Karpas-422 (cell line): Measurements from ENCODE around the gene GAS2. TPM values are rescaled to one million over a fixed set of nuclear protein-coding genes. Genes with fewer than 3 reads are reported as not detected.
"Not testable (repeated sequence)": the region's sequence is repeated elsewhere in the genome, so short reads cannot be mapped to it uniquely, and the experiment has no call there.

ENCODE experiments used
- DNase-seq: peaks from one replicate; pipeline ENCODE4 v3.0.0-alpha.2; 2015
- H2AFZ ChIP-seq: fragments of 200-600 bp; sonication (generic); 2 replicates; pipeline ENCODE4 v1.6.1; 2014; ENCODE audit warnings: antibody characterized with exemption, low read length, mixed read lengths
- H3K27ac ChIP-seq: fragments of 200-600 bp; sonication (generic); 2 replicates; pipeline ENCODE4 v1.5.1; 2014; ENCODE audit warnings: mild to moderate bottlenecking, low read length, moderate library complexity
- H3K27me3 ChIP-seq: fragments of 200-600 bp; sonication (generic); 2 replicates; pipeline ENCODE4 v1.6.1; 2014; ENCODE audit warnings: low read length, mixed read lengths
- H3K36me3 ChIP-seq: fragments of 200-600 bp; sonication (generic); 2 replicates; pipeline ENCODE4 v1.6.1; 2014; ENCODE audit warnings: low read length, mixed read lengths; ENCODE audit not compliant: insufficient read depth
- H3K4me1 ChIP-seq: fragments of 200-600 bp; sonication (generic); 2 replicates; pipeline ENCODE4 v1.6.1; 2014; ENCODE audit warnings: mild to moderate bottlenecking, low read length, mixed read lengths
- H3K4me2 ChIP-seq: fragments of 200-600 bp; sonication (generic); 2 replicates; pipeline ENCODE4 v1.6.1; 2014; ENCODE audit warnings: low read length, low read depth, mild to moderate bottlenecking; ENCODE audit not compliant: poor library complexity, severe bottlenecking
- H3K4me3 ChIP-seq: fragments of 200-600 bp; sonication (generic); 2 replicates; pipeline ENCODE4 v1.5.1; 2014; ENCODE audit warnings: mild to moderate bottlenecking, antibody characterized with exemption, low read length, mixed read lengths
- H3K79me2 ChIP-seq: fragments of 200-600 bp; sonication (generic); 2 replicates; pipeline ENCODE4 v1.6.1; 2014; ENCODE audit warnings: mild to moderate bottlenecking, low read length, mixed read lengths
- H3K9ac ChIP-seq: fragments of 200-600 bp; sonication (generic); 2 replicates; pipeline ENCODE4 v1.6.0; 2014; ENCODE audit warnings: low read length
- H3K9me2 ChIP-seq: fragments of 200-600 bp; sonication (generic), shearing (Covaris generic); replicated peaks from 2 replicates; pipeline ENCODE4 v1.6.0; 2014; ENCODE audit warnings: mild to moderate bottlenecking, low read length, moderate library complexity; ENCODE audit not compliant: insufficient read depth
- H3K9me3 ChIP-seq: fragments of 300-700, 200-600 bp; sonication (generic); 2 replicates; pipeline ENCODE4 v1.6.1; 2014; ENCODE audit warnings: low read length, mixed read lengths
- H4K20me1 ChIP-seq: fragments of 200-600 bp; sonication (generic); 2 replicates; pipeline ENCODE4 v1.6.1; 2014; ENCODE audit warnings: mild to moderate bottlenecking, antibody characterized with exemption, low read length, low read depth; ENCODE audit not compliant: insufficient read depth
- total RNA-seq: library from RNA; depleted of rRNA; stranded (reverse); fragments of >200 nt; shearing (Covaris generic); gene quantifications from 2 replicates; pipeline ENCODE4 v1.2.3, GENCODE V29; 2014; ENCODE audit warnings: low replicate concordance

Gene GAS2
- total RNA-seq, 1 experiment from 2014 or later = 0.86 TPM

DNA sequence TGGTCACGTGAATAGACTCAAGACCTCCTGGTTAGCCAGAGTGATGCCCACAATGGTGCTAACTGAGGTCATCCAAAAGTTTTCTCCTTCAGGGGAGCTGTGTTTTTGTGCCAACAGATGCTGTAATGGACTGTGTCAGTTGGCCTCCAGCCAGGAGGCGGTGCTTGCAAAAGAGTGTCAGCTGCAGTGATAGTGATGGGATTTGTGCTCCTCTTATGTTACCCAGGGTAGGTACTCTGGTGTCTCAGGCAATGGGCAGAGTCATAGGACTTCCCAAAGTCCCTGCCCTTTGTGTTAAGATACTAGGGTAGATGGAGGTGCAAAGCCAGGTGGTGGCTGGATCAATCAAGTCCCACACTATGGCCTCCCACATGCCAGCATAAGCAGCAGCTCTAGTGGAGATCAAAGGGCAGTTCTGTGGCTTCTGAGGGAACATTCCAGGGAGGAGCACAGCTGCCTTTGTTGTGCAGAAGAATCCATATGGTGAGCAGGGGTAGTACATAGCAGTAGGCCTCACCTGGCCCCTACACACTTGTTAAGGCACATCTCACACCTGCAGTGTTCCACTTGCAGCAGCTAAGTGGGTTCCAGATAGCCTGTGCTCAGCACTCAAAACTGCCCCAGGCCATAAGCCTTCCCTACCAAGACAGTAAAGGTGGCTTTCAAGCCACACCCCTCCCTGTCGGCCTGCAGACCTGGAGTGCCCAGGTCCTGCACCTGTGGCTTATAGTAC, 31.3 kb upstream of the GAS2 start:
- DNase-seq = no peak
- Histone ChIP-seq H3K4me3 (no peak overlapping the region), H3K27me3 (no peaks in the 10 kb centered on the region), H3K79me2 (no peaks in the 10 kb centered on the region), H2AFZ (no peak overlapping the region), H3K4me2 (no peak overlapping the region), H3K4me1 (no peaks in the 10 kb centered on the region), H4K20me1 (no peaks in the 10 kb centered on the region), H3K9me2 (peaks cover 4% of the 10 kb centered on the region; the same call in 1 of the 2 replicates), H3K27ac (no peak overlapping the region), H3K9ac (no peak overlapping the region), H3K36me3 (no peaks in the 10 kb centered on the region), H3K9me3 (no peaks in the 10 kb centered on the region)

- H3K27me3 ChIP-seq = no peaks in the 10 kb centered on the region
- H3K4me2 ChIP-seq = no peak overlapping the region
- H3K9me3 ChIP-seq = no peaks in the 10 kb centered on the region
- H3K4me3 ChIP-seq = no peak overlapping the region
- H4K20me1 ChIP-seq = no peaks in the 10 kb centered on the region
- H3K4me1 ChIP-seq = no peaks in the 10 kb centered on the region
- no peak overlapping the region for H2AFZ ChIP-seq
- no peak for DNase-seq
- H3K36me3 ChIP-seq = no peaks in the 10 kb centered on the region
- H3K79me2 ChIP-seq = no peaks in the 10 kb centered on the region
- no peak overlapping the region for H3K27ac ChIP-seq
- no peak overlapping the region for H3K9ac ChIP-seq
- peaks cover 4% of the 10 kb centered on the region; the same call in 1 of the 2 replicates for H3K9me2 ChIP-seq
Measured at GRCh38 chr11:22635689-22636088, 30.7 kb upstream of the GAS2 start.

- Histone ChIP-seq H3K4me3 (no peak overlapping the region), H3K27me3 (no peaks in the 10 kb centered on the region), H3K79me2 (no peaks in the 10 kb centered on the region), H4K20me1 (no peaks in the 10 kb centered on the region), H3K4me2 (no peak overlapping the region), H3K4me1 (no peaks in the 10 kb centered on the region), H3K9me3 (no peaks in the 10 kb centered on the region), H2AFZ (no peak overlapping the region), H3K36me3 (no peaks in the 10 kb centered on the region), H3K9ac (no peak overlapping the region), H3K9me2 (peaks cover 4% of the 10 kb centered on the region; the same call in 1 of the 2 replicates), H3K27ac (no peak overlapping the region)
- no peak for DNase-seq
Measured at GRCh38 chr11:22640862-22641261, 25.5 kb upstream of the GAS2 start.

- no peak overlapping the region for H3K4me2 ChIP-seq
- no peaks in the 10 kb centered on the region for H3K36me3 ChIP-seq
- H3K27me3 ChIP-seq = no peaks in the 10 kb centered on the region
- no peak overlapping the region for H3K9ac ChIP-seq
- peaks cover 4% of the 10 kb centered on the region; the same call in 1 of the 2 replicates for H3K9me2 ChIP-seq
- H3K27ac ChIP-seq = no peak overlapping the region
- H3K79me2 ChIP-seq = no peaks in the 10 kb centered on the region
- DNase-seq = no peak
- H3K4me1 ChIP-seq = no peaks in the 10 kb centered on the region
- H3K9me3 ChIP-seq = no peaks in the 10 kb centered on the region
- H4K20me1 ChIP-seq = no peaks in the 10 kb centered on the region
- no peak overlapping the region for H2AFZ ChIP-seq
- no peak overlapping the region for H3K4me3 ChIP-seq
Measured at GRCh38 chr11:22641559-22641958, 24.9 kb upstream of the GAS2 start.

- not testable (repeated sequence) for DNase-seq
Measured at GRCh38 chr11:22652346-22652745, 14.1 kb upstream of the GAS2 start.

DNA sequence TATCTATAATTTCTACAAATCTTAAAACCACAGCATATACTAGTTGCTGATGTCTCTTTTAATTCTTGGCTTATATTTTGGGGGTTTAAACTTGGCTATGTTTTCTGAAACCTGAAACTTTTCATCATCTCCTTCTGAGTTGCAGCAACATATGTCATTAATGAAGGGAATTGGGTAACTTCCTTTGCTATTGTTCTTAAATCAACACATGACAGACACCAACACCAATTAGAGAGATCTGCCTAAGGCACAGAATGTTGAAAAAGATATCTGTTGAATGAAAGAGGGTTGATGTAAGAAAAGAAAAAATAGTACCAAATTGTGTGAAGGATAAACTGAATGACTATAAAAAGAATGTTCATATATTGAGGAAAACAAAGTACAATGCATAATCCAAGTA, 10.3 kb upstream of the GAS2 start:
- Histone ChIP-seq H3K4me2 (no peak overlapping the region), H3K9me3 (no peaks in the 10 kb centered on the region), H3K9me2 (no peaks in the 10 kb centered on the region), H3K9ac (no peak overlapping the region), H3K27ac (no peak overlapping the region), H3K36me3 (no peaks in the 10 kb centered on the region), H2AFZ (no peak overlapping the region), H3K79me2 (no peaks in the 10 kb centered on the region), H3K4me1 (no peaks in the 10 kb centered on the region), H3K27me3 (no peaks in the 10 kb centered on the region), H4K20me1 (no peaks in the 10 kb centered on the region), H3K4me3 (no peak overlapping the region)
- DNase-seq = no peak

More at GRCh38 chr11:22652346-22652745, 14.1 kb upstream of the GAS2 start:
- H3K4me2 ChIP-seq, H3K4me3 ChIP-seq, H4K20me1 ChIP-seq, H3K4me1 ChIP-seq, H2AFZ ChIP-seq, H3K79me2 ChIP-seq, H3K27ac ChIP-seq, H3K27me3 ChIP-seq, H3K9me3 ChIP-seq, H3K9ac ChIP-seq, H3K9me2 ChIP-seq, H3K36me3 ChIP-seq: not testable (repeated sequence)

- H3K9ac ChIP-seq = no peak overlapping the region
- H2AFZ ChIP-seq = no peak overlapping the region
- H3K4me1 ChIP-seq = no peaks in the 10 kb centered on the region
- H3K36me3 ChIP-seq = no peaks in the 10 kb centered on the region
- no peaks in the 10 kb centered on the region for H4K20me1 ChIP-seq
- H3K79me2 ChIP-seq = no peaks in the 10 kb centered on the region
- H3K4me2 ChIP-seq = no peak overlapping the region
- H3K27ac ChIP-seq = no peak overlapping the region
- no peak overlapping the region for H3K4me3 ChIP-seq
- DNase-seq = no peak
- no peaks in the 10 kb centered on the region for H3K9me3 ChIP-seq
- H3K9me2 ChIP-seq = no peaks in the 10 kb centered on the region
- H3K27me3 ChIP-seq = no peaks in the 10 kb centered on the region
Measured at GRCh38 chr11:22657101-22657694, 9.2 kb upstream of the GAS2 start.

DNA sequence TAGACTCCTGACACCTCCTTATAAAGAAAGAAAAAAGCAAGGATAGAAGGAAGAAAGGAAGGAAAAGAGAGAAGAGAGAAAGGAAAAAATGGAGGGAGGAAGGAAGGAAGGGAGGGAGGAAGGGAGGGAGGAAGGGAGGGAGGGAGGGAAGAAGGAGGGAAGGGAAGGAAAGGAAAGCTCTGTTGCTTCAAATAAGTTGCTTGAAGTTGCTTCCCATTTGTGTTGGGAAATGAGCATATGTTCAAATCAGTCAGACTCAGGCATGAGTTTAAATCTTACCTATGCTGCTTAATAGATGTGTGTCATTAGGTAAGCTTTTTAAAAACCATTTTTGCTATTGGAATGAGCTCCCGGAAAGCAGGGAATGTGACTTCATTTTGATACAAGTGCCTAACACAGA, 6.6 kb upstream of the GAS2 start:
- H2AFZ ChIP-seq = no peak overlapping the region
- no peak overlapping the region for H3K27ac ChIP-seq
- no peaks in the 10 kb centered on the region for H3K9me2 ChIP-seq
- H3K4me3 ChIP-seq = no peak overlapping the region
- H3K36me3 ChIP-seq = no peaks in the 10 kb centered on the region
- no peak for DNase-seq
- H4K20me1 ChIP-seq = no peaks in the 10 kb centered on the region
- no peaks in the 10 kb centered on the region for H3K4me1 ChIP-seq
- H3K27me3 ChIP-seq = no peaks in the 10 kb centered on the region
- no peak overlapping the region for H3K4me2 ChIP-seq
- H3K9me3 ChIP-seq = no peaks in the 10 kb centered on the region
- H3K9ac ChIP-seq = no peak overlapping the region
- H3K79me2 ChIP-seq = no peaks in the 10 kb centered on the region
